Caki2 (cell line): ENCODE data around the gene BMPR1B. TPM values are rescaled to one million over a fixed set of nuclear protein-coding genes. Genes with fewer than 3 reads are reported as not detected.

Source experiments
- DNase-seq: peaks from one replicate; pipeline ENCODE4 v3.0.0-alpha.2; 2015; ENCODE audit warnings: low read depth
- in situ Hi-C: cut with HindIII; loops from 2 replicates; pipeline ENCODE4 v1.10.0; 2016; ENCODE audit warnings: low sequenced_read_pairs, low pct_unique_long_range_greater_than_20kb, mixed read lengths
- total RNA-seq: library from RNA; depleted of rRNA; stranded (reverse); fragments of >200 nt; shearing (Covaris generic); gene quantifications from 2 replicates; pipeline ENCODE4 v1.2.3, GENCODE V29; 2014; ENCODE audit warnings: low replicate concordance

Gene BMPR1B
- total RNA-seq, 1 experiment from 2014 or later: 3.7 TPM

DNA sequence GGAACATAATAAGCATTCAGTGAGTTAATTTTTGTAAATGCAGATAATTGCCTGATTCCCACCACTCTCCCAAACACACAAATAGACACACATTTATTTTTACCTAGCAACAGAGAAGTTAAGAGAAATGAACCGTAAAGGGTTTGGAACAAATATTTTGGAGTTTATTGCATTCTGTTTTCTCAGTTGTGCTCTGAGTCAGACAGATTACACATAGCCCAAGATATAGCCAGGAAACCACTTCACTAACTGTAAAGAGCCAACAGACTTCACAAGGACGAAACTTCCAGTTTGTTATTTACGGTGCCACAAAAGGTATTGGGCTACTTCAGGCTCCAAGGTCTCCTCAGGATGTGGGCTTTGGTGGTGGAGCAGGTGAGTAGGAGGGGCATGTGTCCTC, 217.0 kb downstream of the BMPR1B start:
- no peak for DNase-seq
- in situ Hi-C loops: no loop called here

DNA sequence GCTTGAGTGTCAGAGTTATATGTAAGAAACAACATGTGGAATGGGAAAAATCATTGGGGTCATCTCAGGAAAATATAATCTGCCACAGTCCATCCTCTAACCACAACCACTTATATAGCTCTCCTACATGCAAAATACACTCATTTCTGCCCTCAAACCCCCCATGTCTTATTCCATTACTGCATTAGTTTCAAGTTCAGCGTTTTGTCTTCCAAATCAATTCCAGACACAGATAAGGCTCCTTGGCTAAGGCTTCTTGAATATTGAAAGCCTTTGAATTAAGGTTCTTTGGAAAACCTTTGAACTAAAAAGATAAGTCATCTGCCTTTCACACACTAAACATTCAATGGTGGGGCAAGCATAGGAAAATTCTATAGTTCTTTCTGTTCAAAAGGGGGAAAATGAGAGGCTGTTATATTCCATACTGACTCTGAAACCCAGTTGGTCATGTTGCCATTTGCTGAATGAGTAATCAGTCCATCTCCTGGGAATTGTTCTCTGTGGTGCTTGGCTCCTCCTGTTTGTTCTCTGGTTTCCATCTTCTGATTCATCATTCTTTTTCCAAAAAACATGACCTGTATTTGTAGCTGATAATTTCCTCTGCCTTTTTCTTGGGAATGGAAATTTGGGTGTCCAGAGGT, 218.7 kb downstream of the BMPR1B start:
- in situ Hi-C loops: no loop called here
- no peak for DNase-seq

- DNase-seq: no peak
- in situ Hi-C loops: no loop called here
Observed at GRCh38 chr4:94978904-94979303, 221.1 kb downstream of the BMPR1B start.

DNA sequence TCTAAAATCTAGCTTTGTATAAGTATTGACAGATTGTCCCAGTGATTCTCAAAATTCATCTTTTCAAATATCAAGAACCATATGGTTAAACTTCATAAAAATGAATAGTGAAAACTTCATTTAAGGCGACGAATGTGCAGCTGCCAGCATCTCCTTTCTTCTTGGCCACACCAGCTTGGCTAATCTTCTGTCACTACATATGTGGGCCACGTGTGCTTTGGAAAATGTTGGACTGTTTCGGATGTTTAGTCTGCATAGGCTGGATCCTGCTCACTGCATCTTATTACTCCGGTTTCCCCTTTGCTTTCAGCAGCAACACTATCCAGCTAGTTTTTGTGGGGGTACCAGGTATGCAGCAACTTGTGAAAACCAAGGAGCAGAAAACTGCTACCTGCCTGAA, 221.9 kb downstream of the BMPR1B start:
- no peak for DNase-seq
- in situ Hi-C loops: no loop called here

- peak; percentile 41 for DNase-seq
- in situ Hi-C loops: no loop called here
Observed at GRCh38 chr4:94995684-94996394, 238.1 kb downstream of the BMPR1B start.

DNA sequence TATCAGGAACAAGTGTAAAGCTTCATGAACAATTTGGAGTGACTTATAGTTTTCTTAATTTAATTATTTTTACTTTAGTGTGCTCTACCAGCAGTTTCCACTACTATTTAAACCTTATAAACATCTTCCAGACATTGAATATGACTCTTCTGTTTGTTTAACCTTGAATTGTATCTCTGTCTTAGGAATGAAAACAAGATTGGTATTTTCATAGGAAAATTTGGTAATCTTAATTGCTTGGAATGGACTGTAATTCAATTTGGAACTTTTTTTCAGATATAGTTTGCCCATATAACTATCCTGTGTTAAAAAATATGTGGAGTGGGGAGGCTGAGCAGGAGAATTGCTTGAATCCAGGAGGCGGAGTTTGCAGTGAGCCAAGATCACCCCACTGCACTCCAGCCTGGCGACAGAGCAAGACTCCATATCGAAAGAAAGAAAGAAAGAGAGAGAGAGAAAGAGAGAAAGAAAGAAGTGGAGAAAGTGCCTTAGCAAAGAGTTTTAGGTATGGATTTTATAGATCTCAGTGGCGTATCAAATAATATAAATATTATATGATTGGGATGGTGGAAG, 242.4 kb downstream of the BMPR1B start:
- in situ Hi-C loops: no loop called here
- no peak for DNase-seq

DNA sequence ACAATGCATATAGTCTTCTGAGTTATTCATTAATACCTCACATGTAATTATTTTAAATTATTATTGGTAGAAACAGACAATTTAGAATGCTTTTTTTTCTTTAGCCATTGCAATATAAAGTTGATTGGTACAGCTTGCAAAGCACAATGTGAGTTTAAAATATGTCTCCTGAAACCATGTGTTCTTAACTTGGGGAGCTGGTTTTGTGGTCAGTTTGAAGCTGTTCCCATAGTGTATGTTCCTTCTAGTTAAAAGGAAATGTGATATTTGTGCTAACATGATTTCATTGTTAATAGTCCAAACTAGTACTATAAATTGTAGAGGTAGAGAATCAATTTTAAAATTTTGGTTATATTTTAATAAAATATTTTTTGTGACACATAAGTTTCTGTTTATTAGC, 247.2 kb downstream of the BMPR1B start:
- DNase-seq: no peak
- in situ Hi-C loops: no loop called here

DNA sequence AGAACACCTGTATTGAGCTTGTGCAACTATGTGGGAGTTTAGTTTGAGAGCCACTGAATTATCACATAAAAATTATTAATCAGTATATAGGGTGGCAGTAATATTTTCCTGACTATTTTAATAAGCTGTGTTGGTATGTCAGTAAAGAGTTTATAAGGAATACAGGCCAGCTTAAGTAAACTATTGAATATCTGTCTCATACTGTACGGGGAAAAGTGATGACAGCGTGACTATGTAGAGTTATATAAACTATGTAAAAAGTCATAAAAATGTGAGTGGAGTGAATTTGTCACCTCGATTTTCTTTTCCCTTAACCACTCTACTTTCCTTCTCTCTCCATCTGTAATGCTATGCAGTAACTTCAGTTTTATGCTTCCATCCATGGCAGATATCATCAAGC, 250.2 kb downstream of the BMPR1B start:
- no peak for DNase-seq
- in situ Hi-C loops: no loop called here

- in situ Hi-C loops: no loop called here
- DNase-seq: no peak
Observed at GRCh38 chr4:95013236-95013635, 255.5 kb downstream of the BMPR1B start.

DNA sequence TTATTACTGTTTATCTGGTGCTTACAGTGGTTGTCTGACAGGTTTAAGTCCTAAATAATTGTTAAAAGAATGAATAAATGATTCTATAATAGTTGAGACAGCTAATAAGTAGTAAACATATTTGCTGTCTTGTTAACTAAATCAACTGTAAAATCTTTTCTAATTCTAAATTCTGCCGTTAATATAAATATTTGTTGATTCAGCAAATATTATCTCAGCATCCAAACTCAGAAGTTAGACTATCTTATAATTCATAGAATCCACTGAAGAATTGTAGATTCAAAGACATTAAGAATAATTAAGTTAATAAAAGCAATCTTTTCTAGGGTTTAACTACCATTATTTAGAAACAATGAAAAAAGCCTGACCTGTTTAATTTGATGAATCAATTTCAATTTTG, 256.3 kb downstream of the BMPR1B start:
- no peak for DNase-seq
- in situ Hi-C loops: no loop called here

GRCh38 chr4:95017305-95018064, 259.7 kb downstream of the BMPR1B start:
- in situ Hi-C loops: no loop called here
- no peak for DNase-seq

DNA sequence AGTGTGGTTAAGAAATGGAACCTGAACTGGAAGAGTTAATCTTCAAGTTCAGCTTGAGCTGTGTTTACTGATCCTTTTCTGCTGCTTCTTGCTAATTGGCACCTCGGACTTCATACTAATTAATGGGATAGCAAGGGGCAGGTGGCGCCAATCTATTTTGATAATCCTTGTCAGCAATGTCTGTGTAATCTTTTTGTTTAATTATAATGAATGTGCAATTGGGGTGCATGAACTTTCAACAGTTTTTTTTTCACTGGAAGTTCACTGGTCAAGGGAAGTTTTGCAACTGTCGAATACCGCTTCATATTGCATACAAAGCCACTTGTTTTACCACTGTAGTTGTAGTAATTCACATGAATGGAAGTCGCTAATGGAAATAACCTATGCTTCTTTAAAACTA, 261.0 kb downstream of the BMPR1B start:
- DNase-seq: no peak
- in situ Hi-C loops: no loop called here

DNA sequence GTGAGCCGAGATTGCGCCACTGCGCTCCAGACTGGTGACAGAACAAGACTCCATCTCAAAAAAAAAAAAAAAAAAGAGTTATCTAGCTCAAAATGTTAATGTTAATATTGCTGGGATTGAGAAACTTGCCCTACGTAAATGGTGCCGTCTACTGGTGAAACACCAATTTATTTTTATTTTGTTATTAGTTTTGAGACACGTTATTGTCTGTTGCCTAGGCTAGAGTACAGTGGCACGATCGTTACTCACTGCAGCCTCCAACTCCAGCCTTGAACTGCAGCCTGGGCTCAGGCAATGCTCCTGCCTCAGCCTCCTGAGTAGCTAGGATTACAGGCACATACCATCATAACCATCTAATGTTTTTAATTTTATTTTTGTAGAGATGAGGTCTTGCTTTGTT, 262.8 kb downstream of the BMPR1B start:
- no peak for DNase-seq
- in situ Hi-C loops: no loop called here

DNA sequence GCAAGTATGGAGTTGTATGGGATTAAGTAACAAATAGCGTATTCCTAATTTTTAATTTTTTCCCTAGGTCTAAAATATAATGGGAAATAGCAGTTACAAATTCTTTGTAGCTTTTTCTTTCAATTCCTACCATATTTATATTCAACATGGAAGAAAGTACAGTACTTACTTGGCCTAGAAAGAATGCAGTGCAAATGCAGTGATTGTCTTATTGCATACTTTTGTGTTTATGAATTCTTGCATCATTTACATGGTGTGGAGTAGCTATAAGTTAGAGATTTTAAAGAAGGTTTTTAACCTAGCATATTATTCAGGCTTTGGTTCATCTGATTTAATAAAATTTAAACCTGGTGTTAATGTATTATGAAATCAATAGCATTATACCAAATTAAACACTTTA, 263.3 kb downstream of the BMPR1B start:
- in situ Hi-C loops: no loop called here
- DNase-seq: no peak

DNA sequence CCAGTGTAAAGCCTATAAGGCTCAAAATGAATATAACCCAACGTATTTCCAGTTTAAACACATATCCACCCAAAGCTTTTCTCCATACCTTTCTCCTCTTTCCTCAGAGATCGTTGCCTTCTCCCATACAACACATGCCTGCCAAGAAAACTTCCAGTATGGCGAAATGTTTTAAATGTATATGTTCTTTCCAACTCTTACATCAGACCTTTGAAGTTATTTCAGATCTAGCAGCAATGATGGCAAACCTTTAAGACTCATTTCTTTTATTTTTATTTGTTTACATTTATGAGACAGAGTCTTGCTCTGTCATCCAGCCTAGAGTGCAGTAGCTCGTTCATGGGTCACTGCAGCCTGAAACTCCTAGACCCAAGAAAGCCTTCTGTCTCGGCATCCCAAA, 265.4 kb downstream of the BMPR1B start:
- DNase-seq: no peak
- in situ Hi-C loops: no loop called here

- peak; percentile 11 for DNase-seq
- in situ Hi-C loops: no loop called here
Observed at GRCh38 chr4:95027905-95028618, 270.3 kb downstream of the BMPR1B start.

GRCh38 chr4:95038791-95039190, 281.0 kb downstream of the BMPR1B start:
- in situ Hi-C loops: no loop called here
- no peak for DNase-seq

- in situ Hi-C loops: no loop called here
- no peak for DNase-seq
Observed at GRCh38 chr4:95044324-95044837, 286.6 kb downstream of the BMPR1B start.
